Measurements from ENCODE around the gene ARHGAP19. TPM values are rescaled to one million over a fixed set of nuclear protein-coding genes. Genes with fewer than 3 reads are reported as not detected.

ARHGAP19 gene, protein sequence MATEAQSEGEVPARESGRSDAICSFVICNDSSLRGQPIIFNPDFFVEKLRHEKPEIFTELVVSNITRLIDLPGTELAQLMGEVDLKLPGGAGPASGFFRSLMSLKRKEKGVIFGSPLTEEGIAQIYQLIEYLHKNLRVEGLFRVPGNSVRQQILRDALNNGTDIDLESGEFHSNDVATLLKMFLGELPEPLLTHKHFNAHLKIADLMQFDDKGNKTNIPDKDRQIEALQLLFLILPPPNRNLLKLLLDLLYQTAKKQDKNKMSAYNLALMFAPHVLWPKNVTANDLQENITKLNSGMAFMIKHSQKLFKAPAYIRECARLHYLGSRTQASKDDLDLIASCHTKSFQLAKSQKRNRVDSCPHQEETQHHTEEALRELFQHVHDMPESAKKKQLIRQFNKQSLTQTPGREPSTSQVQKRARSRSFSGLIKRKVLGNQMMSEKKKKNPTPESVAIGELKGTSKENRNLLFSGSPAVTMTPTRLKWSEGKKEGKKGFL
- total RNA-seq, result 9.4 TPM

DNA sequence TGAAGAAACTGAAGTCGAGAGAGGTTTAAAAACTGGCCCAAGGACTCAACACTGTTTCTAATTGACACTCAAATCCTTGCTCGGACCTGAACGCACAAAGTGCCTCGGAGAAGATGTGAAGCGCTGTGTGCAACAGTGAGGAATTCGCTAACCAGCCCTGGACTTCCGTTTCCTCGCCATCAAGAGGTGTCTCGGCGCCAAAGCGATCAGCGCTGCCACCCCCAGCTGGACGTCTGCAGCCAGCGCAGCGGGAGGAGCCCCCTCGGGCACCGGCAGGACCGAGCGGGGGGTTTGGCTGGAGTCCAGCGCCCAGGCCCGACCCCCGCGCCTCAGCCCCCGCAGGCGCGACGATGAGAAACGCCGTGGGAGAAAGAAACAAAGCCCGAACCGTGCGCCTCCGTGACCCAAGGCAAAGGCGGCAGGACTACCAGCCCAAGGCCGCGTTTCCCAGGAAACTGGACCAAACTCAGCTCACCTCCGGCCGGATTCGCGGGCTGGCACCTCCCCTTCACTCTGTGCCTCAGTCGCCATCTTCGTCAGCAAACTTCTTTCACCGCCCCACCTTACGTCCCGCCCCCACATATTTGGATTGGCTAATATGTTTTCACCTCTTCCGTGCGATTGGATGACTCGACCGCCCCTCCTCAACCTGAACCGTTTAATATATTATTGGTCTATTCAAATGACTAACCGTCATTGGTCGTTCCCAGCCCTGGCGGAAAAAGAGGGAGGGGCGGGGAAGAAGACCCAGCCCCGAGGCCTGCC is at the start of gene ARHGAP19:
ARHGAP19 (minus strand) TSS at position 541 of the 765 bp plus-strand sequence; CDS start at position 531, 10 bp downstream.

DNA sequence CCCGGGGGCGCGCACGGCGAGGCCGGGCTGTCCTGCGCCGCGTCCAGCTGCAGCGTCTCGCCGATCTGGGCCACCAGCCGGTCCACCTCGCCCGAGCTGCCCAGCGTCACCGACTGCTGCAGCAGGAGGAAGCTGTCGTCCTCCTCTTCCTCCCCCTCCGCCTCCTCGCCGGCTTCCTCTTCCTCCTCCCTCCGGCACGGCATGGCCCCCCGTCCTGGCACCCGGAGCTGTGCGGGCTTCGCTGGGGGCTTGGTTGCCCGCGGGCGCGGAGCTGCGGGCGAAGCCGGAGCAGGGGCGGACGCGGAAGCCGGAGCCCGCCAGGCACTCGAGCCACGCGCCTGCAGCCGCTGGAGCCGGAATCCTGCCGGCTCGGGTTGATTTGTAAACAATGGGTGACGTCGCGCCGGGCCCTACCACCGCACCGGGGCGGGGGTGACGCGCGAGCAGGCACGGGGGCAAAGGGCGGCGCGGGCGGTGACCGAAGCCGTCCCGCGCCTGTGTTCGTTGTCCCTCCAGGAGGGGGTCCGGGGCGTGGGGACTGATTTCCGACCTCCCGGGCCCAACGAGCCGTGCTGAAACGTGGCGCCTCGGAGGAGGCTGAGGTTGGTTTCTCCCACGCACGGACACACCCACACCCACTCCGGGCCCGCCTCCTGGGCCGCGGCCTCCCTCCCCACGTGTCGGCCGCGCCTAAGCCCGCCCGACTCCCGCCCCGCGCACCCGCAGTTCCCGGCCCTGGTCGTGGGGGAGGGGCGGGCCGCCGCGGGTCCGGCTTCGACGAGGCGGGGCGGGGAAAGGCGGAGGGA is 42.1 kb upstream of the ARHGAP19 start, which contains the start of gene FRAT2:
FRAT2 (minus strand) TSS at position 360 of the 806 bp plus-strand sequence; CDS start at position 203, 157 bp downstream.

DNA sequence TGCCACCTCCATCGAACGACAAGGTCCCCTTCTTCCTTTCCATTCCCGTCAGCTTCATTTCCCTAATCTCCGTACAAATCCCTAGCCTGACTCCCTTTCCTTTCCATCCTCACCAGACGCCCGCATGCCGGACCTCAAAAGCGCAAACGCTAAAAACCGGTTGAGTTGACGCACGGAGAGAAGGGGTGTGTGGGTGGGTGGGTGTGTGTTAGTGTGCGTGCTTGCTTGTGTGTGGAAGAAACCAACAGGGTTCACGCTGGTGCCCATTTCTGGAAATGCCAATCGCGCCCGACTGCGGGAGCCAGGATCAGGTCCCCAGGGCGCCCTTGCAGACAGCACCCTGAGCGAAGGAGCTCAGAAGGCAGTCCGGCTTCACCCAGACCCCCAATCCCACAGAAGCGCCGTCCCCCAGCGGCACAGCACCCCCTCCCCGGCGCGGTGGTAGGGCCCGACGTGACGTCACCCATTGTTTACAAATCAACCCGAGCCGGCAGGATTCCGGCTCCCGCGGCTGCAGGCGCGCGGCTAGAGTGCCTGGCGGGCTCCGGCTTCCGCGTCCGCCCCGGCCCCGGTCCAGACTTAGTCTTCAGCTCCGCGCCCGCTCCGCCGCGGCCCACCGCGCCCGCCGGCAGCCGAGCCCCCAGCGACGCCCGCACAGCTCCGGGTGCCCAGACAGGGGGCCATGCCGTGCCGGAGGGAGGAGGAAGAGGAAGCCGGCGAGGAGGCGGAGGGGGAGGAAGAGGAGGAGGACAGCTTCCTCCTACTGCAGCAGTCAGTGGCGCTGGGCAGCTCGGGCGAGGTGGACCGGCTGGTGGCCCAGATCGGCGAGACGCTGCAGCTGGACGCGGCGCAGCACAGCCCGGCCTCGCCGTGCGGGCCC is 26.6 kb upstream of the ARHGAP19 start, which contains the start of gene FRAT1:
FRAT1 (plus strand) TSS at position 500 of the 880 bp plus-strand sequence; CDS start at position 683, 183 bp downstream.

DNA sequence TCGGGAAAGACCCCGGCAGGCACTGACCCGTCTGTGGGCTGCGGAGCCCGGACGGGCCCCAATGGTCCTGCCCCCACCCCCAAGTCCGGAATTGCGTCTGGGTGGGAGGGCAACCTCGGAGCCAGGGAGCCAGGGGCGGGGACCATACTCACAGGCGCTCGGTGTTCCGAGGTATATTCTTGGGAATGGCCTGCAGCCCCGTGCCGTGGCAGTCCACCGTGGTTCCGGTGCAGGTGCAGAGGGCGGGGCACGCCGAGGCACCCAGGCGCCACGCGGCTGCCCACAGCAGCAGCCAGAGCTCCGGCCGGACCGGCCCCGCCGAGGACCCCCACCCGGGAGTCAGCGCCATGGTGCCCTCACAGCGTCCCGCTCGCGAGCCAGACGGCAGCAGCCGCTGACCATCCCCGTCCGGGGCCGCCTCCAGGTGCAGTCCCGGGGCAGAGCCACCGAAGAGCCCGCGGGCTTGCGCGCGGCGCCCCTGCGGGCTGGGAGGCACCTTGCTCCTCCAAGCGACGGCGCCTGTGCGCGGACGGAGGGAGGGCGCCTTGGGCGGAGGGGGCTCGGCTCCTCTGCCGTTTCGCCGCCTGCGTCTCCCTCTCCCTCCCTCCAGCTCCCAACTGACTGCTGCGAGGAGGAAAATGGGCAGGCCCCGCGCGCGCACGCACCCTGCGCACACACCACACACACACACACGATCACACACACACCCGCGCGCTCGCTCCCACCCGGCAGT is 106.9 kb downstream of the ARHGAP19 start, which contains the start of gene SLIT1:
SLIT1 (minus strand) TSS at position 634 of the 733 bp plus-strand sequence; CDS start at position 349, 285 bp downstream.

Small RNAs within 50 kb of the gene (small RNA-seq; reads per million reads assigned to genes)
- not detected for gene RF00017 (ENCODE audit: low replicate concordance)

Other genes starting within 250 kb of the ARHGAP19 start
- 98.0 TPM for gene SLIT1, start 106.7 kb downstream of the ARHGAP19 start, total RNA-seq
- 4.7 TPM for gene FRAT1, start 26.6 kb upstream of the ARHGAP19 start, total RNA-seq
- gene FRAT2, start 42.1 kb upstream of the ARHGAP19 start, total RNA-seq, result 11.6 TPM
- 18.2 TPM for gene RRP12, start 108.7 kb upstream of the ARHGAP19 start, total RNA-seq
- gene PGAM1, start 133.6 kb upstream of the ARHGAP19 start, total RNA-seq, result 105 TPM
- 39.1 TPM for gene EXOSC1, start 153.4 kb upstream of the ARHGAP19 start, total RNA-seq
- gene ZDHHC16, start 153.5 kb upstream of the ARHGAP19 start, total RNA-seq, result 40.7 TPM
- 94.8 TPM for gene MMS19, start 205.8 kb upstream of the ARHGAP19 start, total RNA-seq
- 0.94 TPM for gene UBTD1, start 206.3 kb upstream of the ARHGAP19 start, total RNA-seq

All from parietal lobe (tissue), 2 donors.